NCI-H69 (cell line): ENCODE measurements around the gene ZNF32.
A peak's percentile ranks its signal among the peaks of the same experiment; 100 is the strongest.
"Not testable (repeated sequence)": the region's sequence is repeated elsewhere in the genome, so short reads cannot be mapped to it uniquely, and the experiment has no call there.

Experiments
- DNase-seq: peaks from one replicate; lab custom pipeline; 2025; lab: John Stamatoyannopoulos, UW

Gene ZNF32

DNA sequence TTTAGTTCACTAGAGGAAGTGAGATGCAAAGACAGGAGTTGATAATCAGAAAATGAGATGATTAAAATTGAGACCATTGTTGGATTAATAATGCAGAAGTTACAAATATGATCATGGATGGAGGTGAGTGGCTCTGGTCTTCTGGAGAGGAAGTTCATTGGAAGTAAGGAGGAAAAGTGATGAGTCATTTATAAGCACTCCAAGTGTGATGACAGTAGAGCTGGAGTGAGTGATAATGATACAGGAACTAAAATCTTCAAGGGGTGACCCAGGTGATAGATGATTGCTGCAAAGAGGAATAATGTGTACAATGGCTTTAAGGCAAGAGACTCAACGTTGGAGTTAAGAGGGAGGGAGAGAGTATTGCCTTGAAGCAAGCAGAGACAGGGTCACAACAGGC, 20.7 kb downstream of the ZNF32 start:
- DNase-seq = no peak

GRCh38 chr10:43623351-43623750, 25.3 kb downstream of the ZNF32 start:
- peak; percentile 56 for DNase-seq

GRCh38 chr10:43622038-43622437, 26.6 kb downstream of the ZNF32 start:
- DNase-seq = peak; percentile 15

- no peak for DNase-seq
Observed at GRCh38 chr10:43619368-43619767, 29.3 kb downstream of the ZNF32 start.

DNA sequence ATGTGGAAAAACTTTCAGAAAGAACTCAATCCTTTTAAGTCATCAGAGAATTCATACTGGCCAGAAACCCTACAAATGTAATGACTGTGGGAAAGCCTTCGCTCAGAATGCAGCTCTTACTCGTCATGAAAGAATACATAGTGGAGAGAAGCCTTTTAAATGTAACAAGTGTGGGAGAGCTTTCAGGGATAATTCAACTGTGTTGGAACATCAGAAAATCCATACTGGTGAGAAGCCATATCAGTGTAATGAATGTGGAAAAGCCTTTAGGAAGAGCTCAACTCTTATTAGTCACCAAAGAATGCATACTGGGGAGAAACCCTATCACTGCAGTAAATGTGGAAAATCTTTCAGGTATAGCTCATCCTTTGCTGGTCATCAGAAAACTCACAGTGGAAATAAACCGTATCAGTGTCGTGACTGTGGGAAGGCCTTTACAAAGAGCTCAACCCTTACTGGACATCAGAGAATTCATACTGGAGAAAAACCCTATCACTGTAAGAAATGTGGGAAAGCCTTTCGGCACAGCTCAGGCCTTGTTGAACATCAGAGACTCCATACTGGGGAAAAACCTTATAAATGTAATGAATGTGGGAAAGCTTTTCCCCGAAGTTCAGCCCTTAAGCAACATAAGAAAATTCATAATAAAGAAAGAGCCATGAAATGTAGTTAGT, 31.8 kb downstream of the ZNF32 start:
- no peak for DNase-seq

GRCh38 chr10:43610636-43611035, 38.0 kb downstream of the ZNF32 start:
- DNase-seq = no peak

GRCh38 chr10:43607199-43607573, 41.5 kb downstream of the ZNF32 start:
- no peak for DNase-seq

GRCh38 chr10:43606323-43607198, 42.1 kb downstream of the ZNF32 start, which contains the start of gene ZNF485:
Gene ZNF485, plus strand, starts transcription at chr10:43606438. Its CDS starts 613 bp downstream, at chr10:43607051.
- DNase-seq = peak; percentile 66

GRCh38 chr10:43605850-43606322, 42.8 kb downstream of the ZNF32 start:
- DNase-seq = no peak

DNA sequence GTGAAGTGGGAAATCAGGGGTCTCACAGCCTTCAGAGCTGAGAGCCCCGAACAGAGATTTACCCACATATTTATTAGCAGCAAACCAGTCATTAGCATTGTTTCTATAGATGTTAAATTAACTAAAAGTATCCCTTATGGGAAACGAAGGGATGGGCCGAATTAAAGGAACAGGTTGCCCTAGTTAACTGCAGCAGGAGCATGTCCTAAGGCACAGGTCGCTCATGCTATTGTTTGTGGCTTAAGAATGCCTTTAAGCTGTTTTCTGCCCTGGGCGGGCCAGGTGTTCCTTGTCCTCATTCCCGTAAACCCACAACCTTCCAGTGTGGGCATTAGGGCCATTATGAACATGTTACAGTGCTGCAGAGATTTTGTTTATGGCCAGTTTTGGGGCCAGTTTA, 47.1 kb downstream of the ZNF32 start:
- not testable (repeated sequence) for DNase-seq

- DNase-seq = no peak
Observed at GRCh38 chr10:43599333-43599732, 49.3 kb downstream of the ZNF32 start.

DNA sequence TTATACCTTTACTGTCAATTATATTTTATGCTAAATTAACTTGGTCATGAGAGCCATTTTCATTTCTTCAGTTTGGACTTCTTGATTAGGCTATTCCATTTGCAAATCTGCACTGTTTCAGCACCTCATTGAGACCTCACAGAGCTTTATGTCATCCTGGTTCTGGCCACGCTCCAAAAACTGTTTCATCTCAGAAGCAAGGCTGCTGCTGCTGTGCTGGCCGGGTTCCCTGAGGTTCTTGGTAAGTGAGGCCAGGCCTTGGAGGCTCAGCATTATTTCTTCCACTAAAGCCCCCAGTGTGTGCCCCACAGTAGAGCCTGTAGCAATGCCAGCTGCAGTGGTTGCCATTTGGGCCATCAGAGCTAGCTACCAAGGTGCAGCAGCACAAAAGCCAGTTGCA, 50.2 kb downstream of the ZNF32 start:
- peak; percentile 4 for DNase-seq

- DNase-seq = no peak
Observed at GRCh38 chr10:43596546-43596945, 52.1 kb downstream of the ZNF32 start.

GRCh38 chr10:43595739-43596298, 52.9 kb downstream of the ZNF32 start:
- no peak for DNase-seq

GRCh38 chr10:43594944-43595589, 53.6 kb downstream of the ZNF32 start:
- DNase-seq = no peak
